HepG2 (cell line): Measurements from ENCODE around the gene TMEM63B. TPM values are rescaled to one million over a fixed set of nuclear protein-coding genes. Genes with fewer than 3 reads are reported as not detected.

ENCODE experiments used
- ATAC-seq: fragments of 200-7000 bp; cut with Tn5 transposase; 3 replicates; pipeline ENCODE4 v1.9.1; 2020; ENCODE audit warnings: mild to moderate bottlenecking, moderate library complexity
- BruUV-seq: library from RNA; stranded (reverse); fragments of 400-500 nt; replicated peaks from 2 replicates; lab custom pipeline; 2021; lab: Mats Ljungman, UMichigan
- CTCF ChIA-PET: fragments of 300-600 bp; formaldehyde crosslinking; extraction: SDS; loops from one replicate; lab custom pipeline; 2021; ENCODE audit warnings: low total read pairs, inconsistent platforms, low intra/inter-chr PET ratio; lab: Yijun Ruan, JAX
- POLR2A ChIA-PET: fragments of 350-600 bp; sonication (Branson Sonifier 250); formaldehyde crosslinking; loops from one replicate; lab custom pipeline; 2020; ENCODE audit warnings: antibody characterized with exemption, inconsistent platforms; lab: Yijun Ruan, JAX
- DNase-seq: peaks from one replicate; pipeline ENCODE4 v3.0.0-alpha.2; 2015; ENCODE audit warnings: low spot score
- FAIRE-seq: peaks from 3 replicates; lab custom pipeline; 2011; peaks lifted over from hg19 to GRCh38; lab: Jason Lieb, UNC
- H2AFZ ChIP-seq: one replicate; pipeline ENCODE4 v1.6.1; 2011; ENCODE audit warnings: low read length, inconsistent platforms
- H3K27ac ChIP-seq: fragments of 300-600 bp; 3 replicates; pipeline ENCODE4 v1.8.0; 2011; ENCODE audit warnings: mixed run types, mild to moderate bottlenecking, mixed read lengths, low read length, inconsistent platforms; ENCODE audit not compliant: insufficient read depth; ENCODE audit errors: extremely low read length
- H3K27me3 ChIP-seq, 2 experiments: fragments of 200-600 bp in 1 of 2; 2 replicates in 1 of 2; 3 replicates in 1 of 2; pipeline versions ENCODE4 v1.6.0 to v1.8.0; 2011; ENCODE audit warnings: low read length in 2 of 2, mild to moderate bottlenecking in 2 of 2, moderate library complexity in 2 of 2, inconsistent platforms in 1 of 2; ENCODE audit not compliant: insufficient read depth in 2 of 2, control insufficient read depth in 1 of 2
- H3K36me3 ChIP-seq, 2 experiments: fragments of 200-600 bp in 1 of 2; replicated peaks in 1 of 2; 2 replicates in 1 of 2; 3 replicates in 1 of 2; pipeline versions ENCODE4 v1.5.1 to v1.8.0; 2011; ENCODE audit warnings: low read length in 2 of 2, inconsistent platforms in 1 of 2; ENCODE audit not compliant: insufficient read depth in 2 of 2, control insufficient read depth in 1 of 2
- H3K4me1 ChIP-seq: 2 replicates; pipeline ENCODE4 v1.5.1; 2012; ENCODE audit warnings: low read length, inconsistent platforms; ENCODE audit not compliant: insufficient read depth
- H3K4me2 ChIP-seq: 2 replicates; pipeline ENCODE4 v1.6.0; 2011; ENCODE audit warnings: low read depth, low read length, inconsistent platforms
- H3K4me3 ChIP-seq, 3 experiments: fragments of 200-600 bp in 1 of 3; sonication (generic), shearing (Covaris generic) in 1 of 3; replicated peaks in 1 of 3; 2 replicates each; pipeline ENCODE4 v1.5.1; 2011 to 2016; ENCODE audit warnings: low read length in 3 of 3, inconsistent platforms in 2 of 3, low read depth in 2 of 3, mild to moderate bottlenecking in 2 of 3, control low read depth in 1 of 3, mixed read lengths in 1 of 3; ENCODE audit not compliant: insufficient read depth in 1 of 3
- H3K79me2 ChIP-seq: one replicate; pipeline ENCODE4 v1.6.1; 2011; ENCODE audit warnings: low read length, inconsistent platforms; ENCODE audit not compliant: insufficient read depth
- H3K9ac ChIP-seq: 2 replicates; pipeline ENCODE4 v1.6.0; 2011; ENCODE audit warnings: mild to moderate bottlenecking, low read depth, low read length, inconsistent platforms; ENCODE audit not compliant: insufficient read depth
- H3K9me3 ChIP-seq: 2 replicates; pipeline ENCODE4 v1.5.1; 2012; ENCODE audit warnings: mild to moderate bottlenecking, low read length
- H4K20me1 ChIP-seq: 2 replicates; pipeline ENCODE4 v1.6.0; 2011; ENCODE audit warnings: inconsistent platforms, mild to moderate bottlenecking, low read length, moderate library complexity; ENCODE audit not compliant: insufficient read depth
- ARHGAP35 ChIP-seq: sonication (generic); formaldehyde crosslinking; IDR thresholded peaks from 2 replicates; pipeline ENCODE4 v1.9.0; 2022; ENCODE audit warnings: mild to moderate bottlenecking, inconsistent platforms, moderate library complexity, missing genetic modification reagents, borderline replicate concordance
- GLI4 ChIP-seq: sonication (generic); formaldehyde crosslinking; IDR thresholded peaks from 2 replicates; pipeline ENCODE4 v1.5.1; 2020; ENCODE audit warnings: missing genetic modification reagents, mild to moderate bottlenecking, moderate library complexity, borderline replicate concordance
- HMG20A ChIP-seq: IDR thresholded peaks from 2 replicates; pipeline ENCODE4 v1.6.1; 2016; ENCODE audit warnings: borderline replicate concordance
- HMGXB4 ChIP-seq, 2 experiments: sonication (generic) in 1 of 2; formaldehyde crosslinking in 1 of 2; IDR thresholded peaks; 2 replicates each; pipeline versions ENCODE4 v1.4.0 to v1.6.1; 2018 to 2020; ENCODE audit warnings: missing genetic modification reagents in 2 of 2, borderline replicate concordance in 1 of 2, low read depth in 1 of 2, mild to moderate bottlenecking in 1 of 2, missing biosample characterization in 1 of 2
- IKZF1 ChIP-seq: fragments of 450-650 bp; IDR thresholded peaks from 2 replicates; pipeline ENCODE4 v1.7.1; 2016
- MAF1 ChIP-seq: sonication (generic); formaldehyde crosslinking; IDR thresholded peaks from 2 replicates; pipeline ENCODE4 v1.5.0; 2020; ENCODE audit warnings: missing genetic modification reagents, borderline replicate concordance
- MYC ChIP-seq: sonication (generic); formaldehyde crosslinking; IDR thresholded peaks from 2 replicates; pipeline ENCODE4 v1.9.0; 2021; ENCODE audit warnings: missing genetic modification reagents, borderline replicate concordance
- NFRKB ChIP-seq: fragments of 450-650 bp; IDR thresholded peaks from 2 replicates; pipeline ENCODE4 v1.6.1; 2017
- PHB2 ChIP-seq: fragments of 450-650 bp; IDR thresholded peaks from 2 replicates; pipeline ENCODE4 v1.6.1; 2018; ENCODE audit not compliant: partially characterized antibody
- RFX5 ChIP-seq: IDR thresholded peaks from 2 replicates; pipeline ENCODE4 v1.6.1; 2011; ENCODE audit warnings: low read depth, low read length, improper control_type of control experiment
- SNAPC5 ChIP-seq: sonication (generic); formaldehyde crosslinking; IDR thresholded peaks from 2 replicates; pipeline ENCODE4 v1.8.1; 2023; ENCODE audit warnings: mild to moderate bottlenecking, missing genetic modification reagents, borderline replicate concordance
- SP1 ChIP-seq, 2 experiments: fragments of 450-650 bp in 1 of 2; sonication (generic) in 1 of 2; formaldehyde crosslinking in 1 of 2; IDR thresholded peaks; 2 replicates each; pipeline versions ENCODE4 v1.4.0 to v1.6.1; 2016 to 2020; ENCODE audit warnings: missing genetic modification reagents in 1 of 2
- SRY ChIP-seq: sonication (generic); formaldehyde crosslinking; IDR thresholded peaks from 2 replicates; pipeline ENCODE4 v1.8.0; 2022; ENCODE audit warnings: mild to moderate bottlenecking, missing genetic modification reagents
- THAP7 ChIP-seq: sonication (generic); formaldehyde crosslinking; IDR thresholded peaks from 2 replicates; pipeline ENCODE4 v1.8.1; 2023; ENCODE audit warnings: mild to moderate bottlenecking, missing genetic modification reagents
- YEATS2 ChIP-seq: sonication (generic); formaldehyde crosslinking; IDR thresholded peaks from 2 replicates; pipeline ENCODE4 v1.4.0; 2020; ENCODE audit warnings: missing genetic modification reagents, borderline replicate concordance
- ZNF430 ChIP-seq: sonication (generic); formaldehyde crosslinking; IDR thresholded peaks from 2 replicates; pipeline ENCODE4 v1.9.0; 2021; ENCODE audit warnings: mild to moderate bottlenecking, missing genetic modification reagents
- ZNF510 ChIP-seq: sonication (generic); formaldehyde crosslinking; IDR thresholded peaks from 2 replicates; pipeline ENCODE4 v1.4.0; 2020; ENCODE audit warnings: low read depth, mild to moderate bottlenecking, missing genetic modification reagents
- ZNF83 ChIP-seq: sonication (generic); formaldehyde crosslinking; IDR thresholded peaks from 2 replicates; pipeline ENCODE4 v1.4.0; 2020; ENCODE audit warnings: missing genetic modification reagents, mild to moderate bottlenecking, borderline replicate concordance
- WGBS: methylation state at CpG from one replicate; pipeline ENCODE4 v1.1.6; 2017; ENCODE audit warnings: low lambda C conversion rate; 5-methylcytosine and 5-hydroxymethylcytosine counted together
- in situ Hi-C: cut with HindIII; loops from 2 replicates; pipeline ENCODE4 v1.10.0; 2017; ENCODE audit warnings: low pct_unique_long_range_greater_than_20kb; ENCODE audit not compliant: extremely low pct_ligation_motif_present
- intact Hi-C: fragments of 100-400 bp; cut with micrococcal nuclease; formaldehyde crosslinking; loops from one replicate; pipeline ENCODE4 v1.10.0; 2022; ENCODE audit not compliant: unreplicated experiment
- polyA plus RNA-seq, 8 experiments: library from polyadenylated mRNA; depleted of rRNA in 3 of 8; stranded (reverse) in 7 of 8; unstranded in 1 of 8; fragments of >200 nt; fragmentation: Illumina TruSeq in 4 of 8; extraction: Trizol in 4 of 8; gene quantifications; 2 replicates each; pipeline versions ENCODE4 v1.2.1 to v1.2.3, GENCODE V29; 2011 to 2016; ENCODE audit warnings: low read depth in 4 of 8, missing spikeins in 1 of 8, mixed read lengths in 1 of 8; ENCODE audit not compliant: insufficient read depth in 1 of 8
- total RNA-seq, 5 experiments: library from RNA; depleted of rRNA; stranded (reverse); fragments of >200 nt; fragmentation: Illumina TruSeq; extraction: Trizol; gene quantifications; 2 replicates each; pipeline ENCODE4 v1.2.3, GENCODE V29; 2016; ENCODE audit warnings: low read depth in 1 of 5
- TF ChIP-seq, protein P1 (sequence below): sonication (generic); formaldehyde crosslinking; IDR thresholded peaks from 2 replicates; pipeline ENCODE4 v1.5.0; 2020; ENCODE audit warnings: mild to moderate bottlenecking, missing genetic modification reagents

The TMEM63B gene
- total and polyA plus RNA-seq, 2 of the 13 experiments (the other 11 are each of a cell fraction or from before 2014, with no cell fraction given), result 27.4 to 75.8 TPM

- in situ Hi-C loops, result no loop called here
- H3K79me2 ChIP-seq, result no peaks in the 10 kb centered on the region
- intact Hi-C loops, result loop anchor here (10.0 kb wide), 1 partner anchor 241 kb away; no protein-coding TSS in a partner anchor
- TF ChIP-seq ZNF510 (CRISPR knock-in tag) (0 out of 2 replicates have a peak, but pooled peaks have one; percentile 33), GLI4 (CRISPR knock-in tag) (no peak), ZNF83 (0 out of 2 replicates have a peak, but pooled peaks have one; percentile 23), THAP7 (CRISPR knock-in tag) (peak; percentile 17; the same call in 1 of the 2 replicates), HMGXB4 (CRISPR knock-in tag; IDR thresholded peaks at IDR 0.05; ENCODE audit: borderline replicate concordance in 1 of 2, low read depth in 1 of 2) (no peak), ZNF430 (CRISPR knock-in tag) (peak; percentile 13; the same call in 1 of the 2 replicates), YEATS2 (CRISPR knock-in tag) (no peak), MAF1 (CRISPR knock-in tag) (no peak), SNAPC5 (CRISPR knock-in tag) (no peak), IKZF1 (no peak), SP1 (IDR thresholded peaks at IDR 0.05) (no peak), SP1 (CRISPR knock-in tag; IDR thresholded peaks at IDR 0.05) (no peak), ARHGAP35 (CRISPR knock-in tag) (no peak), PHB2 (no peak), MYC (CRISPR knock-in tag) (no peak), RFX5 (no peak), SRY (no peak), HMG20A (CRISPR knock-in tag) (no peak), NFRKB (no peak)
- TF ChIP-seq, protein P1, sequence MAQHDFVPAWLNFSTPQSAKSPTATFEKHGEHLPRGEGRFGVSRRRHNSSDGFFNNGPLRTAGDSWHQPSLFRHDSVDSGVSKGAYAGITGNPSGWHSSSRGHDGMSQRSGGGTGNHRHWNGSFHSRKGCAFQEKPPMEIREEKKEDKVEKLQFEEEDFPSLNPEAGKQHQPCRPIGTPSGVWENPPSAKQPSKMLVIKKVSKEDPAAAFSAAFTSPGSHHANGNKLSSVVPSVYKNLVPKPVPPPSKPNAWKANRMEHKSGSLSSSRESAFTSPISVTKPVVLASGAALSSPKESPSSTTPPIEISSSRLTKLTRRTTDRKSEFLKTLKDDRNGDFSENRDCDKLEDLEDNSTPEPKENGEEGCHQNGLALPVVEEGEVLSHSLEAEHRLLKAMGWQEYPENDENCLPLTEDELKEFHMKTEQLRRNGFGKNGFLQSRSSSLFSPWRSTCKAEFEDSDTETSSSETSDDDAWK, result no peak
These were observed 33.5 kb upstream of the TMEM63B start for GRCh38 chr6:44093750-44094402.

More at GRCh38 chr6:44093750-44094402, 33.5 kb upstream of the TMEM63B start:
- FAIRE-seq, result no peak
- no peaks in the 10 kb centered on the region for H3K27me3 ChIP-seq
- H3K9ac ChIP-seq, result no peak overlapping the region
- H3K27ac ChIP-seq, result peak overlapping the region; percentile 71
- no peak overlapping the region for H2AFZ ChIP-seq
- H3K4me2 ChIP-seq, result peak overlapping the region; percentile 66
- ChIA-PET POLR2A (interaction anchor here (0.9 to 4.1 kb wide), 13 partner anchors 9 to 162 kb away, joined by 3 to 20 read pairs (median 4); partner anchors contain the start of gene HSP90AB1), CTCF (interaction anchor here (0.8 to 3.2 kb wide), 2 partner anchors 58 to 142 kb away, joined by 3 to 36 read pairs; no protein-coding TSS in a partner anchor)
- no peak for DNase-seq
- no peak for ATAC-seq
- H3K4me3 ChIP-seq, result no peak overlapping the region
- WGBS, result 85% methylated on average over 3 of the region's 6 CpGs
- BruUV-seq, result no TSS peak
- no peaks in the 10 kb centered on the region; a peak in 1 of 5 replicates for H3K36me3 ChIP-seq
- no peaks in the 10 kb centered on the region for H4K20me1 ChIP-seq
- H3K9me3 ChIP-seq, result no peaks in the 10 kb centered on the region
- H3K4me1 ChIP-seq, result peaks cover 84% of the 10 kb centered on the region
